ENCODE measurements around the gene BATF3. TPM values are rescaled to one million over a fixed set of nuclear protein-coding genes. Genes with fewer than 3 reads are reported as not detected.

Gene BATF3
- total and polyA plus RNA-seq, 9 of the 15 experiments (the other 6 are each of a cell fraction or from before 2014, with no cell fraction given), result 0.40 to 3.8 (median 2.0) TPM

- TF ChIP-seq WHSC1 (IDR thresholded peaks at IDR 0.05; ENCODE audit: low read length), result no peak
- TF ChIP-seq SP2 (IDR thresholded peaks at IDR 0.05; ENCODE audit: extremely low read depth, low read depth, low read length, poor library complexity, severe bottlenecking), result no peak
- no peak for TF ChIP-seq ZNF143 (CRISPR knock-in tag; IDR thresholded peaks at IDR 0.05)
- no peak for TF ChIP-seq MITF (IDR thresholded peaks at IDR 0.05)
- TF ChIP-seq ZNF586 (CRISPR knock-in tag; conservative IDR thresholded peaks at IDR 0.05), result no peak
- no peak for TF ChIP-seq NCOR1 (IDR thresholded peaks at IDR 0.05)
- 0 out of 2 replicates have a peak, but pooled peaks have one; percentile 48 for TF ChIP-seq ZBTB26 (CRISPR knock-in tag; IDR thresholded peaks at IDR 0.05)
- TF ChIP-seq THRB (CRISPR knock-in tag; conservative IDR thresholded peaks at IDR 0.05), result 0 out of 2 replicates have a peak, but pooled peaks have one; percentile 41
Measured at GRCh38 chr1:212637902-212638301, 61.7 kb downstream of the BATF3 start (continued).

Other genes starting within 250 kb of the BATF3 start
- 17.2 and 19.8 TPM in 2 replicates for gene ATF3, start 91.1 kb downstream of the BATF3 start, total RNA-seq (2014; rRNA removed)
- 25.9 and 32.7 TPM in 2 replicates for gene ATF3, start 91.1 kb downstream of the BATF3 start, total RNA-seq (2014; rRNA removed; fragmentation: Illumina TruSeq; extraction: Trizol)
- gene ATF3, start 91.1 kb downstream of the BATF3 start, total RNA-seq (2015; rRNA removed; fragmentation: Illumina TruSeq; extraction: Trizol), result 2.9 and 3.5 TPM in 2 replicates
- gene ATF3, start 91.1 kb downstream of the BATF3 start, total RNA-seq (2021), result 21.8 and 27.6 TPM in 2 replicates
- gene ATF3, start 91.1 kb downstream of the BATF3 start, polyA plus RNA-seq (2011; rRNA removed), result 12.0 and 13.2 TPM in 2 replicates
- gene ATF3, start 91.1 kb downstream of the BATF3 start, polyA plus RNA-seq (2014; fragmentation: Illumina TruSeq; extraction: Trizol), result 27.6 and 32.0 TPM in 2 replicates
- gene ATF3, start 91.1 kb downstream of the BATF3 start, polyA plus RNA-seq (2014; fragmentation: Nextera tagmentation; extraction: Ambion mirVana), result 1 to 10 TPM; 6.1 to 6.8 TPM
- gene ATF3, start 91.1 kb downstream of the BATF3 start, polyA plus RNA-seq (2014; rRNA removed), result 26.2 and 28.2 TPM in 2 replicates
- 52.7 and 56.0 TPM in 2 replicates for gene NSL1, start 91.9 kb upstream of the BATF3 start, total RNA-seq (2014; rRNA removed)
- gene NSL1, start 91.9 kb upstream of the BATF3 start, total RNA-seq (2014; rRNA removed; fragmentation: Illumina TruSeq; extraction: Trizol), result 54.8 and 58.5 TPM in 2 replicates
- 51.9 and 53.5 TPM in 2 replicates for gene NSL1, start 91.9 kb upstream of the BATF3 start, total RNA-seq (2015; rRNA removed; fragmentation: Illumina TruSeq; extraction: Trizol)
- gene NSL1, start 91.9 kb upstream of the BATF3 start, total RNA-seq (2021), result 59.1 and 65.4 TPM in 2 replicates
- gene NSL1, start 91.9 kb upstream of the BATF3 start, polyA plus RNA-seq (2011; rRNA removed), result 52.3 and 79.7 TPM in 2 replicates
- 57.7 and 63.6 TPM in 2 replicates for gene NSL1, start 91.9 kb upstream of the BATF3 start, polyA plus RNA-seq (2014; fragmentation: Illumina TruSeq; extraction: Trizol)
- 100 to 1,000 TPM in 1 of 2 experiments, 10 to 100 TPM in 1; 85.9 to 105 TPM for gene NSL1, start 91.9 kb upstream of the BATF3 start, polyA plus RNA-seq (2014; fragmentation: Nextera tagmentation; extraction: Ambion mirVana)
- gene NSL1, start 91.9 kb upstream of the BATF3 start, polyA plus RNA-seq (2014; rRNA removed), result 74.0 and 108 TPM in 2 replicates
- gene TATDN3, start 92.1 kb upstream of the BATF3 start, total RNA-seq (2014; rRNA removed), result 18.3 and 19.0 TPM in 2 replicates
- gene TATDN3, start 92.1 kb upstream of the BATF3 start, total RNA-seq (2014; rRNA removed; fragmentation: Illumina TruSeq; extraction: Trizol), result 33.3 and 41.3 TPM in 2 replicates
- 20.1 and 21.3 TPM in 2 replicates for gene TATDN3, start 92.1 kb upstream of the BATF3 start, total RNA-seq (2015; rRNA removed; fragmentation: Illumina TruSeq; extraction: Trizol)
- gene TATDN3, start 92.1 kb upstream of the BATF3 start, total RNA-seq (2021), result 24.5 and 28.2 TPM in 2 replicates
- gene TATDN3, start 92.1 kb upstream of the BATF3 start, polyA plus RNA-seq (2011; rRNA removed), result 35.0 and 46.9 TPM in 2 replicates
- gene TATDN3, start 92.1 kb upstream of the BATF3 start, polyA plus RNA-seq (2014; fragmentation: Illumina TruSeq; extraction: Trizol), result 22.8 and 26.8 TPM in 2 replicates
- 10 to 100 TPM; 68.1 to 79.9 TPM for gene TATDN3, start 92.1 kb upstream of the BATF3 start, polyA plus RNA-seq (2014; fragmentation: Nextera tagmentation; extraction: Ambion mirVana)
- gene TATDN3, start 92.1 kb upstream of the BATF3 start, polyA plus RNA-seq (2014; rRNA removed), result 25.0 and 25.2 TPM in 2 replicates
- not detected in 2 replicates for gene SPATA45, start 147.8 kb upstream of the BATF3 start, total RNA-seq (2014; rRNA removed)
- not detected in 2 replicates for gene SPATA45, start 147.8 kb upstream of the BATF3 start, total RNA-seq (2014; rRNA removed; fragmentation: Illumina TruSeq; extraction: Trizol)
- gene SPATA45, start 147.8 kb upstream of the BATF3 start, total RNA-seq (2015; rRNA removed; fragmentation: Illumina TruSeq; extraction: Trizol), result not detected in 2 replicates
- gene SPATA45, start 147.8 kb upstream of the BATF3 start, total RNA-seq (2021), result not detected in 2 replicates
- gene SPATA45, start 147.8 kb upstream of the BATF3 start, polyA plus RNA-seq (2011; rRNA removed), result 0.18 TPM in 1 of 2 replicates, not detected in the other
- gene SPATA45, start 147.8 kb upstream of the BATF3 start, polyA plus RNA-seq (2014; fragmentation: Illumina TruSeq; extraction: Trizol), result not detected in 2 replicates
- gene SPATA45, start 147.8 kb upstream of the BATF3 start, polyA plus RNA-seq (2014; fragmentation: Nextera tagmentation; extraction: Ambion mirVana), result not detected
- gene SPATA45, start 147.8 kb upstream of the BATF3 start, polyA plus RNA-seq (2014; rRNA removed), result not detected in 2 replicates
- 7.0 and 9.7 TPM in 2 replicates for gene FLVCR1, start 158.4 kb upstream of the BATF3 start, total RNA-seq (2014; rRNA removed)
- gene FLVCR1, start 158.4 kb upstream of the BATF3 start, total RNA-seq (2014; rRNA removed; fragmentation: Illumina TruSeq; extraction: Trizol), result 17.2 and 19.7 TPM in 2 replicates
- gene FLVCR1, start 158.4 kb upstream of the BATF3 start, total RNA-seq (2015; rRNA removed; fragmentation: Illumina TruSeq; extraction: Trizol), result 12.7 and 15.0 TPM in 2 replicates
- gene FLVCR1, start 158.4 kb upstream of the BATF3 start, total RNA-seq (2021), result 12.7 and 13.4 TPM in 2 replicates
- 18.0 and 19.0 TPM in 2 replicates for gene FLVCR1, start 158.4 kb upstream of the BATF3 start, polyA plus RNA-seq (2011; rRNA removed)
- gene FLVCR1, start 158.4 kb upstream of the BATF3 start, polyA plus RNA-seq (2014; fragmentation: Illumina TruSeq; extraction: Trizol), result 11.8 and 12.5 TPM in 2 replicates
- 1 to 10 TPM; 5.2 to 5.6 TPM for gene FLVCR1, start 158.4 kb upstream of the BATF3 start, polyA plus RNA-seq (2014; fragmentation: Nextera tagmentation; extraction: Ambion mirVana)
- gene FLVCR1, start 158.4 kb upstream of the BATF3 start, polyA plus RNA-seq (2014; rRNA removed), result 7.4 and 9.0 TPM in 2 replicates